Measurements from ENCODE around the gene HMGCLL1.

The HMGCLL1 gene

DNA sequence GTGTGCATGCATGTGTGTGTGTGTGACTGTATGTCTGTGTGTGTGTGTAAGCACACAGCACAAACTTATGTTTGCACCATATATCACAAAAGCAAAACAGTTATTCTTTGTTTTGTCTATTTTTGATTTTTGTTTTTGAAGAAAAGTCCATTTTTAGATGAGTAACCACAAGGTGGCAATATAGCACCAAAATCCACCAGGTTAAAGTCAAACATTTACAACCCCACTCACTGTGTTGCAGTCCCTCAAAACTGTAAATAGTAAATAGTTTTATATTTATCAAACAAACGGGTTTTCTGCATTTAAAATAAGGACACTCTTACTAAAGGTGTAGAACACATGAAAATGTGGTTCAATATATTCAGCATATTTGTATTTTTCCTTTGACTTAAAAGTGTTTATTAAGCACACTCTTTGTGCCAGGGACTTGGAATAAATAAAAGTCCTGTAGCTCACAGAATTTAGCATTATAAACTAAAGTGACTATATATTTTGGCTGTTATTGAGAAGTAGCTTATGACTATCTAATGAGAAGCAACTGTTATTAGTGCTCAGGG, 133.3 kb downstream of the HMGCLL1 start:
- peak; percentile 6 for DNase-seq (ENCODE audit: low read depth, low spot score)

DNA sequence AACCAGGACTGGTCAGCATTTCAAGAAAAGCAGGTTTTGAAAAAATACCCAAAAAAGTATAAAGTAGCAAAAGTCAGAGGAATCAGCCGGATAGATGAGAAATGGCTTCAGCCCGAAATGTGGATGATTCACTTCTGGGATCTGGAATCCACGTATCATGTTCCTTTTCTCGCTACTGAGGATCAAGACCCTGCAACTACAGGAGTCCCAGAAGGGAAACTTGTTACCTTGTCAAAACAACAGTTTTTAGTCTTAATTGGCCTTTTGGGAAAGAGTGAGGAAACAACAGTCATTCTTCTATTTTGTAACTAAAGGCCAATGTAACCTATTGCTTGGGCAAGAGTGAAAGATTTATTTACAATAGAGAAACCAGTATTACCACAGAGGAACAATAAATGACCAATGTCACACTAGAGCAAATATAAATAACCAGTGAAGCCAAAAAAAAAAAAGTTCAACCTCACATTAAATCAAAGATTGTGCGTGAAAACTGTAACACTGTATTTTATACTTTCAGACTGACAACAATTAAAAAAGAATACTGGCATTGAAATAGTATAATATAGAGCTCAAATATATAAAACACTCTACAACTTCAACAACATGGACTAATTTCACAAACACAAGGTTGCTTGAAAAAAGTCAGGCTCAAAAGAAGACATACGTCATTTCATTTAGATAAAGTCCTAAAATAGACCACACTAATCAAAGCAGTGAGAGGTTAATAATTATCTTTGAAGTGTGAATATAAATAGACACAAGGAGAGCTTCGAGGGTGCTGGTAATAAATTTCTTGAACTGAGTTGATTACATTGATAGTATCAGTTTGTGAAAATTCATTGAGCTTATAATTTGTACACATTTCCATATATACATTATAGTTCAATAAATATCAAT, 135.5 kb downstream of the HMGCLL1 start:
- DNase-seq (ENCODE audit: low read depth, low spot score): peak; percentile 7

DNA sequence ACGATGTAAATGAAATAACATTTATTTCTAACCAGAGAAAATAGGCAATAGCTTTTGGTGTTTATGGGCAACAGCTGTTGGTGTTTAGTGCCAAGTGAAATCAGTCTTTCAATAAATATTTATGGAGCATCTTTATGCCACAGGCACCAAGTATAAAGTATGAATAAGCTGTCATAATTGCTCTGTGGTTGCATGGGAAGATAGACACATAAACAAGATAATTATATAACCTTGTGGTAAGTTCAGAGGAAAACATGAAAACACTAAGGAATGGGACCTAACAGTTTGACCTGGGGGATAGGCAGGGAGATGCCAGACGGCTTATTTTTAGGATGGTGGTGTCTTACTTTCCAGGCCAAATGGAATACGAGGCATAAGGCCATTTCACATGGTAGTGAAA, 140.8 kb downstream of the HMGCLL1 start:
- DNase-seq (ENCODE audit: low read depth, low spot score): no peak

DNA sequence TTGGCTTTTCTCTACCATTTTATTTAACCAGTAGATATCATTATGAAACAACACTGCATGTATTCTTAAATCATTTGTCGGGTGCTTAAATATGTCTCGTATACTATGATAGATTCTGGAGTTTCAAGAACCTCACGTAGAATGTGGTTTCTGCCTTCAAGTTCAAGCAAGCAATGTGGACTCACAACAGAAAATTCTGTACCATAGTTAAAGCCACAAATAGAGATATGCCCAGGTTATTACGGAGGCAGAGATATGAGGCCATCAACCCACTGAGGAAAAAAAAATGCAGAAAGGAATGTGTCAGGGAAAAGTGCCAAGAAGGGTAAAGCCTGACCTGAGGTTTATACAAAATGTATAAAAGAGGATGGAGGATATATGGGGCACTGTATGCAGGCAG, 141.9 kb downstream of the HMGCLL1 start:
- no peak for DNase-seq (ENCODE audit: low read depth, low spot score)

DNA sequence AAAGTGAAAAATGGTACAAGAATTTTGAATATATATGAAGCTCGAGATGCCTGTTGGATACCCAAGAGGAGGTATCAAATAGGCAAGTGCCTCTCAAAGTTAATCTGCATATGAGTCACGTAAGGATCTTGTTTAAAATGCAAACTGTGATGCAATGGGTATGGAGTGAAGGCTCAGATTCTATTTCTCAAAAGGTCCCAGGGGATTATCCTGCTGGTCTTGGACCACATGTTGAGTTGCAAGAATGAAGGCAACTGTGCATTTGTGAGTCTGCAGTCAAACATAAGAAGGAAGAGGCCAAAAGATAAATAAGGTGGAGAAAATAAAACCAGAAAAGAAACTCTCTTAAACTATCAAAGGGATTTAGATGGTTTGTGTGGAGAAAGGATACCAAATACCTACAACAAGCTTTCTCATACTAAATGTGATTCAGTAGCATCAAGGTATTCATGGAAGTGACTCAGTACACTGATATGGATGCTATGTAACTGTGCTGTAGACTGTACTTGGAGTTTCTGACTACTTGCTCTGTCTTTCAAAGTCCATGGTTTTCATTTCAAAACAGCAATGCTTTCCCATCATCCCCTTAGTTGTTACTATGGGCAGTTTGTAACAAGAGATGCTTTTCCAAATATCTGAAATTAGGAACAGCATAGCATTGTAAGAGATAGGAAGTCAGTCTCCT, 145.4 kb downstream of the HMGCLL1 start:
- DNase-seq (ENCODE audit: low read depth, low spot score): no peak

DNA sequence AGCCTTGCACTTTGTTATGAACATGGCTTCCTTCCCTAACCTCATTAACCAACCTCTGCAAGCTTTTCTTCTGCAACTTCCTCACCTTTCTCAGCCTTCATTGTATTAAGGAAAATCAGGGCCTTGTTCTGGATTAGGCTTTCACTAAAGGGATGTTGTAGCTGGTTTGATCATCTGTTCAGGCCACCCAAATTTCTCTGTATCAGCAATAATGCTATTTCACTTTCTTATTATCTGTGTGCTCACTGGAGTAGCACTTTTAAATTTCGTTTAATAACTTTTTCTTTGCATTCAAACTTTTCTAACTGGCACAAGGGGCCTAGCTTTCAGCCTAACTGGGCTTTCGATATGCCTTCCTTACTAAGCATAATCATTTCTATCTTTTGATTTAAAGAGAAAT, 155.1 kb downstream of the HMGCLL1 start:
- no peak for DNase-seq (ENCODE audit: low read depth, low spot score)

DNA sequence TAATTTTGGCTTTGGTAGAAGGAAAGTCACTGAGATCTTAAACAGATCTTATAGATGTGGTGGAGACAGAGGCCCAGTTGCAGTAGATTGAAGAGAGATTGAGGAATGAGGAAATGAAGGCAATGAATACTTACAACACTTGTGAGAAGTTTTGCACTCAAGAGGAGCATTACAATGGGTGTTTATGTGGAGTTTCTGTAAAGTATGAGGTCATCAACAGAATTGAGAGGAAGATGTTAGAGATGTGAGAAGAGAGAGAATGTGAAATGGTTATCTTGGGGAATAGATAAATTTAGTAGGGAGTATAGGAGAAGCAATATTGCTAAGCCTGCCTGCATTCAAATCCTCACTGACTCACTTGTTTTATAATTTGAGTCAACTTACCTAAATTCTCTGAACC, 168.3 kb downstream of the HMGCLL1 start:
- no peak for DNase-seq (ENCODE audit: low read depth, low spot score)

DNA sequence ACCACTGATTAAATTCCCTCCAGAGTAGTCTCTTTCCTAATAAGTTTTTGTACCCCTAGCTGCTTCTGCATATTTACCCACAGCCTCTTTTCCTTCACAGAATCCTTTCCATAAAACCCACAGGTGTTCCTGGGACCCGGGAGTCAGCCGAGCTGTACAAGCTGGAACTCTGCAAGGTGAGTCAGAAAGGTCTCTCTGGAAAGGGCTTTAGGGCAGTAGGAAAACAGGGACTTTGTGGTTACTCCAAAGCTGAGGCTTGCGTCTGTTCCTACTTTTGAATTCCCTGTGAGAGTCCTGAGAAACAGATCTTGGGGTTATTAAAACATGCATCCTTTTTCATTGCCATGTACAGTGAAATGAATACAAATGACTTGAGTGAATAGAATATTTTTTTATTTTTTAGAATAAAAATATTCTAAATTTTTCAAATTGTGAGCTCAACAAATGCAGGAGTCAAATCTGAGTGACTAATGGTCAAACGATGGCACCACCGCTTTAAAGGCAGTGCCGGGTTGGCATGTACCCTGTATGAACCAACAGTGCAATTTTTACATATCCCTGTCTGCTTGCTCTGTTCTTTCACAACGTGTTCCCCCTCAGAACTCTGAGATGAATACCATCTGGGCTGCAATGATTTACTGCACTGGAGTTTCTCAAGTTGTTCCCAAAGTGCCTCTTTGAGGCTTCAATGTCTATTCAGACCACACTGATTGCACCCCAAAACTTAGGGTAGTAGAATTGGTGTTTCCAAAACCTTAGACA, 173.3 kb downstream of the HMGCLL1 start:
- DNase-seq (ENCODE audit: low read depth, low spot score): no peak

DNA sequence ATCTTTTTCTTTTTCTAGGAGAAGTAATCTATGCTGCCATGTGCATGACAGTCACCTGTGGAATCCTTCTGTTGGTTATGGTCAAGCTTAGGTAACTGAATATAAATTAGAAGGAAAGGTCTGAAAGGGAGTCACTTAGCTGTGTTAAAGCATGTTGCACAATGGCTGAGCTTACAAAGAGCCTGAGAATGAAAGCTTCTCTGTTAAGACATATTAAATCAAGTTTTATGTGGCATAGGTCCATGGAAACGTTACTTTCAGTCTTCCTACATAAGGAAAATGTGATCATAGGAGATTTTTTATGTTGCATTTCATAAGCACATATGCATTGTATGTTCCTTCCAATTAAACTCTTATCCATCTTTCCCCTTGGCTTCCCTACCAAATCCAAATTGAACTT, 179.6 kb downstream of the HMGCLL1 start:
- no peak for DNase-seq (ENCODE audit: low read depth, low spot score)

DNA sequence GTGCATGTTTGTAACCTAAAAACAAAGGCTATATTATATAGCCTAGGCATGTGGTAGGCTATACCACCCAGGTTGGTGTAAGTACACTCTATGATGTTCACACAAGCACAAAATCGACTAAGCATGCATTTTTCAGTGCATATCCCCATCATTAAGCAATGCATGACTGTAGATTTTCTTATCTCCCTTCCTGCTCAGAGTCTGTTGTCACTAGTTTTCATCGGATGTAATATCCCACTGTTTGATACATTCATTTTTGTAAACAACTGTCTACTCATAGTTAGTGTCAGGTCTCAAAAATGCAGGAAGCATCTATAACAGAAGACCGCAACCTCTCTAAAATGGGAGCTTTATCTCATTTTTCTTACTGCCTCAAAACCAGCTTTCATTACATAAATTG, 181.0 kb downstream of the HMGCLL1 start:
- no peak for DNase-seq (ENCODE audit: low read depth, low spot score)

DNA sequence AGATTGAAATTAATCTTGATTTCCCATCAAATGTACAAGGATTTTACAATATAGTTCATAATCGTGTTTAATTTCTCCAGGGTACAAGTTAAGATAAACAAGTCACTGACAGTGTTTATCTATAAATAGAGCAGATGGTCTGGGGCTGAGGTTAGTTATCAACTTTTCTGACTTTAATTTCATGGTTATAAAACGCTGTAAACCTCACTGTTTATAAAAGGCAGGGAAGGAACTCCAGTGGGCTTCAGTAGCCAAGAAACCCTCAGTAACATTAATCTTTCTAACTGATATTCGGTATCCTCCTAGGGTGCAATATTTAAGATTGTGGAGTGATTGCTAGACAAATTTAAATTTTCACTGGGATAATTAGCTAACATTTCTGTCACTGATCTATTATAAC, 183.1 kb downstream of the HMGCLL1 start:
- no peak for DNase-seq (ENCODE audit: low read depth, low spot score)

DNA sequence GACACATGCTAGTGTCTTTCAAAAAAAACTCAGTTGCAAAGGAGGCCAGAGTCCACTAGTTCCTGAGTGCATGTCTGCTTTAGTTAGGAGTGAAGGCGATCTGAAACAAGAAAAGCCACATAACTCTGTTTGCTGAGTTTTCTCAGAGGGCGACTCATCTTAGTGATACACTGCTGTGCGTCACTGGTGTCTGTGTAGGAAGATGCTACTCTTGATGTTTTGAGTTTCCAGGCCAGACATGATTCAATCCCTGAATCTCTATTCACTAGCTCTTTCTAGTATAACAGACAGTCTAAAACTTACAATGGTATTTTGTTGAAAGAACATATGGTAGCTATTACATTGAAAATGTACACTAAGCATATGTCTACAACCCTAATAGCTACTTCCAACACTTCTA, 190.8 kb downstream of the HMGCLL1 start:
- DNase-seq (ENCODE audit: low read depth, low spot score): no peak

Measured in ELF-1 (cell line).